NCI-H446 (cell line): ENCODE measurements around the gene RTKN.
A peak's percentile ranks its signal among the peaks of the same experiment; 100 is the strongest.
"Not testable (repeated sequence)": the region's sequence is repeated elsewhere in the genome, so short reads cannot be mapped to it uniquely, and the experiment has no call there.

Experiments used
- DNase-seq, 2 experiments: peaks; one replicate each; lab custom pipeline; 2025; lab: John Stamatoyannopoulos, UW

RTKN gene

DNA sequence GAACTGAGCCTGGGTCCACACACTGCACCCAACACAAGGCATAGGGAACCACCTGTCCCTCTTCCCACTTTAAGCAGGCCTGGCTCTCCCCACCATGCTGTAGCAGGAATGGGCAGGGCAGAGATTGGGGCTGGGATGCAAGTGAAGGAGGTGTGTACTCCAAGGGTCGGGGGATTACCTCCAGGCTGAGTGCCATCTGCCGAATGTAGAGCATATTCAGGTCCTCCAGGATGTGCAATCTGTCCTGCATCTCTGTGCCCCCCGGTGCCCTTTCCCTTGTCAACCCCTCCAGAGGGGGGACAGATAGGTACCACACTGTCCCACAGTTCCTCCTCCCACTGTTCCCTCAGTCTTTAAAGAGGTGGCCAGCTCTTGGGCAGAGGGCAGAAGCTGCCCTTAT lies 2.4 kb downstream of the RTKN start:
- no peak for DNase-seq

GRCh38 chr2:74438248-74438647 lies 3.5 kb downstream of the RTKN start:
- no peak for DNase-seq

- no peak for DNase-seq
These were observed 4.7 kb downstream of the RTKN start for GRCh38 chr2:74436848-74437695.

DNA sequence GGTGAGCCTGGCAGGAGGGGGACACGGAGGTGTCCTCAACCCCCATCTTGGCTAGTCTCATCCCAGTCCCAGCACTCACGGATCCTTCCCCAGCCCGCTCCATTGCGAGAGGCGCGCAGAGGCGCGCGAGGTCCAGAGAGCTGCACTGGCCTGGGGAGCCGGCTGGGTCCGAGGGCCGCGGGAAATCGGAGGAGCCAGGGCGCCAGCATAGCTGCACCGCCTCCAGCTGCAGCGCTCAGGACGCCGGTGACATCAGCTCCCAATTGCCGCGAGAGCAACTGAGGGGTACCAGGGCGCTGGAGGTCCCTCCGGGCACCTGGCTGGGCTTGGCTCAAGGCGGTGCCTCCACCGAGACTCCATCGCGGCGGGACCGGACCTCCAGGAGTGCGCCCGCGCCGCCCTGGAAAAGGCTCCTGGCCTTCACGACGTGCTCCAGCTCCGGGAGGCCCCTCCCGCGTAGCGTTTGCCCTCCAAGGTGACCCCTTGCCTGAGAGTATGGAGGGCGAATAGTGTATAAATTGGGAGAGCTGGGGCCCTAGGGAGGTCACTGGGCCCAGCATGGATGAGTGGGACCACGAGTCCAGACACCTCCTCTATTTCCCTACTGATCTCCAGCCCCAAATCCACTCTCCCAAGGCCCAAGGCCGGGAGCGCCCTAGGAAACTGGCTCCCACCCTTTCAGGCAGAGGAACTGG lies 5.5 kb downstream of the RTKN start:
- DNase-seq = no peak

DNA sequence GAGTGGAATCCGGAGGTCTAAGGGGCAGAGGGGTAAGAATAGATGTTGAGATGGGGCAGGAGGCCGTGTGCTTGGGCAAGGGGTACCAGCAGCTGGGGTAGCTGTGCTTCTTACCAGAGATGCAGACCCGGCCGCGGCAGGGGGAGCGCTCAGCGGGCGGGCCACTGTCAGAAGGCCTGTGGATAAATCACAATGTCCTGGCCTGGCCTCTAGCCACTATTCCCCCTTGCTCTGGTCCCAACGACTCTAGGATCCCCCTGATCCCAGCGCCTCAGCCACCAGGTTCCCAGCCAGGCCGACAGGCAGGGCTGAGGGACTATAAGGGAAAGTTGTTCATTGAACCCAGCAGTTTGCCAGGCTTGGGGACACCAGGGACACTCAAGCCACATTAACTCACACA lies 11.2 kb downstream of the RTKN start:
- no peak for DNase-seq

DNA sequence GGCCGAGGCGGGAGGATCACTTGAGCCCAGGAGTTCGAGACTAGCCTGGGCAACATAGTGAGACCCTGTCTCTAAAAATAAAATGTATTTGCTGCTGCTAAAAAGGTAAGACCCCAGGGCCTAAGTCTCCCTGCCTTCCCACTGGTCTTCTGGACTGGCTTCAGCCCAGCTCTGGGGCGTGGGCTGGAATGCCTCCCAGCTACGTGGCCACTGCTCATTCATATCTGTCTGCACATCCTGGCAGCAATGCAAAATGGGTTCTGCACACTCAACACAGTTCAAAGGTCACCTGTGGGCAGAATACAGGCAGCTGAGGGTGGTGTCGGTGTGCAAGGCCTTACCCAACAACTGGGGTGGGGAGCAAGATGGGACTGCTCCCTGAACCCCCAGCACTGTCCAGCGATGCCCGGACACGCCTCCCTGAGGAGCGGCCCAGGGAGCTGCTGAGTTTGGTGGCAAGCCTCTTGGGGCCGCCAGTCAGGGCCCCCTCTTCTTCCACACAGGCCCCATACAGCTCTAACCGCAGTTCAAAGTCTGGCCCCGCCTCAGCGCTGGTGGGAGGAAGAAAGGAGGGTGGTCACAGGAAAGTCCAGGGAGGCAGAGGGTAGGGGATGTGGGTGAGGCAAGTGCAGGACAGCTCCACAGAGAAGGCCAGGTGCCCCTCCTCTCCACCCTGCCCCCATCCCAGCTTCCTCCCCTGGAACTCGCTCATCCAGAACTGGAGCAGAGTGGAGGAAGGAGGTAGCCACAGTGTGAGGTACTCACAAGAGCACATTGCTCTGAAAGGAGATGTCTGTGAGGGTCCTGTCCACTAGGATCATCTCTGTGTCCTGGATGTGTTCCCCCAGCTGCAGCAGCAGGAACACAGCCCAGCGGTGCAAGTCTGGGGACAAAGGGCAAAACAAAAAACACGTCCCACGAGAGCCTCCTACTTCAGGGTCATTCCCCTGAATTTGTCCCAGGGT lies 12.0 kb downstream of the RTKN start:
- no peak for DNase-seq

DNA sequence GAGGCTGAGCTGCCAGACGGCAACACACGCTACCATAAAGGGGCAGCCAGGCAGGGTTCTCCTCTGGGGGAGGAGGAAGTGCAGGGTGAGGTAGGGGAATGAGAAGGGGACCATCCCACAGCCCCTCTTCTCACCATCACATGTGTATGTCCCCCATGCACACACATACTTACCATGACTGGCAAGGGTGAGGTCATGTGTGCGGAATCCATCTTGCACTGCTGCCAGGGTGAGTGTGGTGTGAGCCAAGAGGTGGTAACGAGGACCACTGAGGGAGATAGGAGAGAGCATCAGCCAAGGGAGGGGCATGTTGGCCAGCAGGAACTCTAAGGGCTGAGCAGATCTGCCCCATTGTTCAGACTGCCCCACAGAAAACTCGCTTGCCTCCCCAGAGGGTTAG lies 13.1 kb downstream of the RTKN start:
- DNase-seq = no peak

DNA sequence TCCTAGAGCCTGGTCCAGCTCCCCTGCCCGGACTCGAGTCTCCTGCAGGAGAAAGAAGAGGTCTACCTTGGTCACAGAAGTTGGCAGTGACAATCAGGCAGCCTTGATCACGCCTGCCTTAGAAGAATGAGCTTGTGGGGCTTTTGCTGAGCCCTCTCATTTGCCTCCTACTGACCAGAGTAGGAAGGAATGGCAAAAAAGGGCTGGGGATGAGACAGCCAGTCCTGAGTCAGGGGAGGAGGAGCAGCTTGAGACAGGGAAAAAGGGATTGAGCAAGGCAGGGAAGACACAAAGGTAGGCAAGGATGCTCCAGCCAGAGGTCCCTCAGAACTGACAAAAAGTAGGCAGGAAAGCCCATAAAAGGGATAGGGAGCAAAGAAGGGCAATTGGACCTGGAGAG lies 14.2 kb downstream of the RTKN start:
- no peak for DNase-seq

GRCh38 chr2:74426181-74426758 lies 15.5 kb downstream of the RTKN start:
- no peak for DNase-seq

GRCh38 chr2:74425523-74425922 lies 16.2 kb downstream of the RTKN start:
- DNase-seq = no peak

GRCh38 chr2:74424995-74425406 lies 16.7 kb downstream of the RTKN start:
- DNase-seq = no peak

DNA sequence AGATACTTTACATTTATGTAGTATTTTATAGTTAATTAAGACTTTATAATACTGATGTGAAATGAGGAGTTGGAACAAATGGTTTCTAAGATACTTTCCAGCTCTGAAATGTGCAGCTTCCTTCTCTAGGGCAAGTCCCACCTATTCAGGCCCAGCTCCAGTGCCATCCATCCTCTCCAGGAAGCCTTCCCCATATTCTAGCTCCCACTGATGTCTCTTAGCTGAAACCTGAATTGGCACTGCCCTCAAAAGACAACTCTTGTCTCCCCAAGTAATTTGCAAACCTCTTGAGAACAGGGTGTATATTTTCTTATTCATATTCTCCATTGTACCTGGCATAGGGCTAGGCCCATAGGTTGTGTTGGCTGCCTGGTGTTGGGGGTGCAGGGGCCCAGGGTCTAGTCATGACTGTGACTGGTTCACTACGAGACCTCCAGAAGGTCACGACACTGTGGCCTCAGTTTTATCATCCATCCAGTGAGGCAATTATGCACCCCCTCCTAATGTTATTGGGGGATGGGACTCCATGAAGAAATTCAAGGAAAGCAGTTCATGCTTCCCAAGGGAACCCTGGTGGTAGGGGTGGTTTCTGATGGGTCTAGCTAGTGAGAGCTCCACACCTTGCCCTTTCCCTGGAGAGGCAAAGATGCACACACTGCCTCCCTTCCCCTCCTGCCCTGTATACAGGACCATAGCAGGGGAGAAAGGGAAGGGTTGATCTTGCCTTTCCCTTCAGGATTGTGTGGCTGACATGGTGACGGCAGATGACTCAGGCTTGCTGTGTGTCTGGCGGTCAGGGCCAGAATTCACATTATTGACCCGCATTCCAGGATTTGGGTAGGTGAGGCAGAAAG lies 17.4 kb downstream of the RTKN start:
- DNase-seq = no peak

DNA sequence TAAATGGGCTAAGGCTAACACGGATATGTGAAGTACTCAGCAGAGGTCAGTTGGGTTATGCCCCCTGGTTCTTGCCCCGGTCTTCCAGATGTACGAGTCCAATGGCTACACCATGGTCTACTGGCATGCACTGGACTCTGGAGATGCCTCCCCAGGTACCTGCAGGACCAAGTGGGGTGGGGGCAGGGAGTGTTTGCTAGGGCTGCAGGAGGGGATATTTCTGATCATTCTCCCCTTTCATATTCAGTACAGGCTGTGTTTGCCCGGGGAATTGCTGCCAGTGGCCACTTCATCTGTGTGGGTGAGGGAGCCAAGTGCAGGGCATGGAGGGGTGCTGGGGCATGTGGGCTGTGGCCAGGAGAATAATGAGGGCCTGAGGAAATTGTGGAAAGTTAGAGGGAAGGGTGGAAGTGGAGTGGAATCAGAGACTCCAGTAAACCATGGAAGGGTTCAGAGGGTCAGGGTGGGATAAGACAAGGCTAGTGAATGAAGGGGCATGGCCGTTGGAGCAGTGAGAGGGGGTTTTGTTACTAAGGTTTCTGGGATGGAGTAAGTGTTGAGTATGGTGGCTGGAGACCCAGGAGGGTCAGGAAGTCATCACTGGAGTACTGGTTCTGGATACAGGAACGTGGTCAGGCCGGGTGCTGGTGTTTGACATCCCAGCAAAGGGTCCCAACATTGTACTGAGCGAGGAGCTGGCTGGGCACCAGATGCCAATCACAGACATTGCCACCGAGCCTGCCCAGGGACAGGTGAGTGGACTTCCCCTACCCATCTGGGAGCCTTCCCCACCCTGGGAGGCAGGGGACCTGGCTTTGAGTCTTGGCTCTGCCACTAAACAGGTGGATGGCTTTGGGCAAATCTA lies 18.3 kb downstream of the RTKN start:
- DNase-seq = no peak

- DNase-seq = peak; percentile 79 to 89
These were observed 20.4 kb downstream of the RTKN start, which contains the start of the genes C2orf81 and WDR54 for GRCh38 chr2:74421221-74421870. C2orf81 (minus strand) TSS chr2:74421619; CDS start chr2:74421560, 59 bp downstream. WDR54 (plus strand) TSS chr2:74421730; CDS start chr2:74422154, 424 bp downstream.

DNA sequence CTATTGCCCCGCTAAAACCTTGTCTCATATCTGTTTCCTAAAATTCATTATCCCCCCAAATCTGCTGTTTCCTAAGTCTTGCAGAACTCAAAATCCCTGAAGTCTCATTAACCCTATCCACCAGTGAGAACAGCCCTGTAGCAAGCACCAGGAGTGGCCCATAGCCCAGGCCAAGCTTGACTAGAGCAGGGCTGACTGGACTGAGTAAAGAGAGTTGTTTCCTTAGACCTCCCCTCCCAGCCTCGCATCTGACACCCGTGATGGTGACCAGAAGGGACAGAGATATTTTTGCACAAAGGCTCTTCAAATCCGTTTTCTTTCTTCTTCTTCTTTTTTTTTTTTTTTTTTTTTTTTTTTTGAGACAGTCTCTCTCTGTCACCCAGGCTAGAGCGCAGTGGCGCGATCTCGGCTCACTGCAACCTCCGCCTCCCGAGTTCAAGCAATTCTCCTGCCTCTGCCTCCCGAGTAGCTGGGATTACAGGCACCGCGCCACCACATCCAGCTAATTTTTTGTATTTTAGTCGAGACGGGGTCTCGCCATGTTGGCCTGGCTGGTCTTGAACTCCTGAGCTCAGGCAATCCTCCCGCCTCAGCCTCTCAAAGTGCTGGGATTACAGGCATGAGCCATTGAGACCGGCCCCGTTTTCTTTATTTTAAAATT lies 21.2 kb downstream of the RTKN start:
- DNase-seq = not testable (repeated sequence)

DNA sequence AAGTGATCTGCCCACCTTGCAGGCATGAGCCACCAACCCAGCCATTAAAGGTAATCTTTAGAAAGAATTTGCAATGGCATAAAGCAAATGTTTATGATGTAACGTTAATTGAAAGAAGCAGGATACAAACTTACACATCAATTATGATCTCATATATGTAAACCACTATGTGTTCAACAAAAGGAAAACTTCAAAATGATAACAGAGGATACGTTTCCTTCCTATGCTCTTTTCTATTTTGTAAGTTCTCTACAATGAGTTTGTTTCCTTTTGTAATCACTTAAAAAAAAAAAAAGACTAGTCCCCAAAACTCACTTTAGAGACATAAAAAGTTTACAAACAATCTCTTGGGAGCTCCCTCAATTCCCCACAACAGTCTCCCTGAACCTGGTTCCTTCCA lies 21.7 kb downstream of the RTKN start:
- no peak for DNase-seq

DNA sequence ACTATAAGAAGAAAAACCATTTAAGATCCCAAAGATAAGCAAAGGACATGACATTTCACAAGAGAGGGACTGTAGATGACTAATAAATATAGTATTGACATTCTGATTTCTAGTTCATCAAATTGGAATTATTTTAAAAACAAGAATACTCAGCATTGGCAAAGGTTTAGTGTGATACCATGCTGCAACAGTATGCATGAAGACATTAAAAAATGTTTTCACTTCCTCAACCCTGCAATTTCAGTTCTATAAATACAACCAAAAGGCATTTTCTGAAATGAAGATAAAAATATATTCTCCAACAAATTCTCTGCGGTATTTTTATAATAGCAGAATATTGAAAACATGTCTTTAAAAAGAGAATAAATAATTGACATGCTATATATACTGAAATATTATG lies 22.4 kb downstream of the RTKN start:
- DNase-seq = no peak

DNA sequence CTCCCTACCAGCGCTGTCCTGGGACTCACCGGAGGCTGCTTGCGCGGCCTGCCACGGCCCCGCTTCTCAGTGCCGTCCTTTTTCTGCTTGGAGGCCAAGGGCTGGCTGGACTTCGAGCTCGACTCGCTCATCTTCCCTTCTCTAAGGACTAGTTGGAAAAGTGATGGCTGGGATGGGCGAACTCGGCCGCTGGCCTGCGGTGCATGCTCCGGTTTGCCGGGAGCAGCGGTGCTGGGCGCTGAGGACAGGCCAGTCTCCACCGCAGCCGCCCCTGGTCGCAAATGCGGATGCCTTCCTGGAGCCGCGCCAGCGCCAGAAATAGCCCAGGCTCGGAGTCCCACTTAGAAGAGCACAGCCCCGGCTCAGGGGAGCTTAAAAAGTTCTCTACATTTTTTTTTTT lies 23.4 kb downstream of the RTKN start:
- DNase-seq = no peak

GRCh38 chr2:74417763-74418162 lies 24.0 kb downstream of the RTKN start:
- DNase-seq = no peak
